Muscle layer of colon (tissue), 2 donors: ENCODE results near the gene DPY19L2.
"Not testable (repeated sequence)": the region's sequence is repeated elsewhere in the genome, so short reads cannot be mapped to it uniquely, and the experiment has no call there.

ENCODE experiments used
- H3K27ac ChIP-seq: one replicate; pipeline ENCODE4 v1.7.0; 2013; ENCODE audit warnings: low read depth, mild to moderate bottlenecking, low read length, moderate library complexity
- H3K27me3 ChIP-seq, 2 donors: one replicate each; pipeline ENCODE4 v1.7.0; 2013; ENCODE audit warnings: low read length in 2 of 2, mild to moderate bottlenecking in 2 of 2; ENCODE audit not compliant: insufficient read depth in 2 of 2, control insufficient read depth in 1 of 2
- H3K36me3 ChIP-seq: one replicate; pipeline ENCODE4 v1.7.0; 2013; ENCODE audit warnings: mild to moderate bottlenecking, low read length; ENCODE audit not compliant: insufficient read depth
- H3K4me1 ChIP-seq: one replicate; pipeline ENCODE4 v1.7.0; 2013; ENCODE audit warnings: mild to moderate bottlenecking, low read length; ENCODE audit not compliant: insufficient read depth
- H3K4me3 ChIP-seq, 2 donors: one replicate each; pipeline ENCODE4 v1.7.0; 2013; ENCODE audit warnings: low read length in 2 of 2, low read depth in 1 of 2, mild to moderate bottlenecking in 1 of 2, moderate library complexity in 1 of 2
- H3K9ac ChIP-seq: one replicate; pipeline ENCODE4 v1.7.0; 2013; ENCODE audit warnings: low read length
- H3K9me3 ChIP-seq: one replicate; pipeline ENCODE4 v1.7.0; 2013; ENCODE audit warnings: mild to moderate bottlenecking, low read length
- donor health status: abdominal sarcoma.
- donor health status: Adenocarcinoma of cecum.

DPY19L2 gene

DNA sequence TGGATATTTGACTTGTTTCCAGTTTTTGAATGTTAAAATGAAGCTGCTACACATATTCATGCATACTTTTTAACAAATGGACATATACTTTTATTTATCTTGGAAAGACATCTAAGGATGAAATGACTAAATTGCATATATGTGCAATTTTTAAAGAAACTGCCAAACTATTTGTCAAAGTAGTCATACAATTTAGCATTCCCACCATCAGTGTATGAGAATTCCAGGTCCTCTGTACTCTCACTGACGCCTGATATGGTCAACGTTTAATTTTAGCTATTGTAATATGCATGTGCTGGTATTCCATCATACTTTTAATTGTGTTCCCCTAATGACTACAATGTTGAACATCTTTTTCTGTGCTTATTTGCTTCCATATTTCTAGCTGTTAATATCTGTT is 22.5 kb upstream of the DPY19L2 start:
- H3K27me3 ChIP-seq, H3K4me1 ChIP-seq, H3K9me3 ChIP-seq, H3K4me3 ChIP-seq, H3K36me3 ChIP-seq, H3K9ac ChIP-seq, H3K27ac ChIP-seq: not testable (repeated sequence)

DNA sequence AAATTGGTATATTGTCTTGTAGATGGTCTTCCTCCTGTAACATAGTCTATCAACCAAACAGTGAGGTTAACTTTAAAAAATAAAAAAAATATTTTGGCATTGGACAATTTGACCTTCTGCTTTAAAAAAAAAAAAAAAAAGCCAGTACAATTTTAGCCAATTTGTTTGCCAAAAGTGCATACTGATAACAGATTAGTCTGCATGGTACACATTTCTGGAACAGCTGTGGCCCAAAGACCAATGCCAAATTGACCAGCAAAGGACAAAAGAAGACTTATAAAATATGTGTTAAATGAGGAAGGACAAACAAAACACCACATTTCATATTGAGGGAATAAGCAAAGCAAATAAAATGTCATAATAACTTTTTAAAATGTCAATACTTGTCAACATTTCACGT is 20.8 kb upstream of the DPY19L2 start:
- H3K4me3 ChIP-seq, H3K36me3 ChIP-seq, H3K9me3 ChIP-seq: not testable (repeated sequence)

DNA sequence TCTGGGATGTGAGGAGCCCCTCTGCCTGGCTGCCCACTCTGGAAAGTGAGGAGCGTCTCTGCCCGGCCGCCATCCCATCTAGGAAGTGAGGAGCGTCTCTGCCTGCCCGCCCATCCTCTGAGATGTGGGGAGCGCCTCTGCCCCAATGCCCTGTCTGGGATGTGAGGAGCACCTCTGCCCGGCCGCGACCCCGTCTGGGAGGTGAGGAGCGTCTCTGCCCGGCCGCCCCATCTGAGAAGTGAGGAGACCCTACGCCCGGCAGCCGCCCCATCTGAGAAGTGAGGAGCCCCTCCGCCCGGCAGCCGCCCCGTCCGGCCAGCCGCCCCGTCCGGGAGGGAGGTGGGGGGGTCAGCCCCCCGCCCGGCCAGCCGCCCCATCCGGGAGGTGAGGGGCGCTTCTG is 18.3 kb upstream of the DPY19L2 start:
- H3K4me1 ChIP-seq, H3K36me3 ChIP-seq, H3K27ac ChIP-seq, H3K4me3 ChIP-seq, H3K27me3 ChIP-seq, H3K9ac ChIP-seq, H3K9me3 ChIP-seq: not testable (repeated sequence)

More for the DNA sequence above, 20.8 kb upstream of the DPY19L2 start:
- not testable (repeated sequence) for H3K27me3 ChIP-seq, H3K9ac ChIP-seq, H3K27ac ChIP-seq, H3K4me1 ChIP-seq

DNA sequence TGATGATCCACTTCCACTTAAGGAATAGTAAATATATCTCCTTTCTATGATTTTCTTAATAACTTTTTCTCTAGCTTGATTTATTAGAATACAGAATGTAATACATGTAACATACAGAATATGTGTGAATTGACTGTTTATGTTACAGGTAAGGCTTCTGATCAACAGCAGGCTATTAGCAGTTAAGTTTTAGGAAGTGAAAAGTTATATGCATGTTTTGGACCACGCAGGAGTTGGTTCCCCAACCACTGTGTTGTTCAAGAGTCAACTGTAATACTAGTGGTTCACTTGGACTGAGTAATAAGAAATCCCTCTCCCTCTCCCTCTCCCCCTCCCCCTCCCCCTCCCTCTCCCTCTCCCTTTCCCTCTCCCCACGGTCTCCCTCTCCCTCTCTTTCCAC is 17.5 kb upstream of the DPY19L2 start:
- H3K27ac ChIP-seq, H3K9ac ChIP-seq, H3K27me3 ChIP-seq, H3K4me3 ChIP-seq, H3K36me3 ChIP-seq, H3K4me1 ChIP-seq, H3K9me3 ChIP-seq: not testable (repeated sequence)

GRCh38 chr12:63682617-63683016 is 14.3 kb upstream of the DPY19L2 start:
- H3K9ac ChIP-seq, H3K27ac ChIP-seq, H3K4me1 ChIP-seq, H3K36me3 ChIP-seq, H3K4me3 ChIP-seq, H3K9me3 ChIP-seq, H3K27me3 ChIP-seq: not testable (repeated sequence)

DNA sequence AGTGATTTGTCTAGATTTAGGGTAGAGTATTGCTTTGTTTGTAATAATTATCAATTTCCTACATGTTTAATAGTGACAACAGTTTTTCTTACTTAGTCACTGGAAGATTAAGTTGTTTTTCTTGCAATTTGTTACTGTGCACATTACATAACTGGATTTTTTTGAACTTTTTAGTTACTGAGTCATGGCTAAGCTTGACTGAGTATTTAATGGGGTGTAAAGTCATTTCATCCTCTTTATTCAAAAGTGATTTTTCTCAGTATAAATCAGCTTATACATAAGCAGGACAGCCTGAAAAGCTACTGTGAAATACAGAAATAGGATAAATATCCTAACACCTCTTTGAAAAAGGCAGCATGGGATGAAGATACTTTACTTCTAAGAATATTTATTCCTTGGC is 12.5 kb upstream of the DPY19L2 start:
- not testable (repeated sequence) for H3K4me3 ChIP-seq, H3K9ac ChIP-seq, H3K27me3 ChIP-seq, H3K4me1 ChIP-seq, H3K36me3 ChIP-seq, H3K9me3 ChIP-seq, H3K27ac ChIP-seq

GRCh38 chr12:63672550-63672949 is 4.3 kb upstream of the DPY19L2 start:
- not testable (repeated sequence) for H3K36me3 ChIP-seq, H3K4me3 ChIP-seq, H3K27ac ChIP-seq, H3K9ac ChIP-seq, H3K4me1 ChIP-seq, H3K9me3 ChIP-seq, H3K27me3 ChIP-seq

DNA sequence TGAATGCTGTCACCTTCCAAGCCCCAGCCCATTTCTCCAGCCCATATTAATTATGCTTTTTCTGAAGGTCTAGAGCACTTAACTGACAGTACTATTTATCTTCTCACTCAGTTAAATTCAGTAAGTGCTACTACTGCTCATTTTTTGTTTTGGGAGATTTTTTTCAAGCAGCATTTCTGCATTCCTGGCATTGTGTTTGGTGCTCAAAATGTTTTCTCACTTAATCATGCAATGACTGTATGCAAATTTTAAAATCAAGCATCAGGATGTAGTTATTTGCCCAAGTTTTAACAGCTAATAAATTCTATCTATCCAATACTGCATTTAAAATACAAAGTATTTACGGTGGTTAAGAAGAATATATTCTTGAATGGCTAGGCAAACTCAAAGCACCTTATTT is 1.6 kb upstream of the DPY19L2 start:
- H3K9ac ChIP-seq, H3K27me3 ChIP-seq, H3K4me3 ChIP-seq, H3K4me1 ChIP-seq, H3K27ac ChIP-seq, H3K36me3 ChIP-seq, H3K9me3 ChIP-seq: not testable (repeated sequence)

GRCh38 chr12:63669427-63669826 is 1.1 kb upstream of the DPY19L2 start:
- not testable (repeated sequence) for H3K27ac ChIP-seq, H3K4me3 ChIP-seq, H3K4me1 ChIP-seq, H3K9me3 ChIP-seq, H3K27me3 ChIP-seq, H3K36me3 ChIP-seq, H3K9ac ChIP-seq

DNA sequence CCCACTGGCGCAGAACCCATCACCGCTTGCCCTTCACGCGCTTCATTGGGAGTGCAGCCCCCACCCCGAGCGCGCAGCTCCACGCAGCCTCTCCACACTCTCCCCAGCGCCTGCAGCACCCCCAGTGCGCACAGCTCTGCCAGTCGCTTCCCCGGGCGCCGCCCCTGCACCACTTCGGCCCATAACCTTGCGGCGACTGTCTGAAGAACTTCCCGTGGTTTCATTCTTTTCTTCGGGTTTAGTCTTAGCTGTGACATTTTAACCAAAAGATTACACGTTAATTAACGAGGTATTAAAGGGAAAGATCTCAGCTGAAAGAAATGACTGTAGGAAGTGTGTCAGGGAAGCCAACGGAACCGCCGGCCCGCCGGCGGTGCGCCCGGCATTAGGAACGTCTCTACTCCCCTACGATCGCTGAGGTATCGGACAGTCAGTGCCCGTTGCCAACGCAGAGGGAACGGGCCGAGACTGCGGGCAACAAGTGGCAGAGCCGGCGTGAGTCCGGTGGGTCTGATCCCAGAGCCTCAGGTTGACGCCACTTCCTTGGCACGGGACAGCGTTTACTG is 590 bp upstream of the DPY19L2 start:
- Histone ChIP-seq H3K27ac (peak overlapping the region; percentile 80), H3K4me3 (peak overlapping the region; percentile 81 to 85)
- H3K36me3 ChIP-seq, H3K9me3 ChIP-seq, H3K27me3 ChIP-seq, H3K9ac ChIP-seq, H3K4me1 ChIP-seq: not testable (repeated sequence)

DNA sequence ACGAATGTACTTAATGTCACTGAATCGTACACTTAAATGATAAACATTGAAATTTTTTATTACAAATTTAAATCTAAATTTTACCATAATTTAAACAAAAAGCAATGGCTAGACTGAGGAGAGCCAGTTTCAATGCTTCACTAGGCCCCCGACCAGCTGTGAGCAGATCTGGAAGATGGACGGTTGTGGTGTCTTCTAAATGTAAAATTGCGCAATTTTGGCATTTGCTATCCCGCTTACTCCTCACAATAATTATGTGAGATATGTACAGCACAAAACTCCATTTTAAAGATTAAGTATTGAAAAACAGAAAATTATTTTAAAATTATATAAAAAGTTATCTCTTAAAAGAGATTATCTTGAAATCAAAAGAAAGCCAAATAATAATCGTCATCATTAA is 5.3 kb downstream of the DPY19L2 start:
- H3K4me1 ChIP-seq, H3K9me3 ChIP-seq, H3K27ac ChIP-seq, H3K4me3 ChIP-seq, H3K9ac ChIP-seq, H3K36me3 ChIP-seq, H3K27me3 ChIP-seq: not testable (repeated sequence)

DNA sequence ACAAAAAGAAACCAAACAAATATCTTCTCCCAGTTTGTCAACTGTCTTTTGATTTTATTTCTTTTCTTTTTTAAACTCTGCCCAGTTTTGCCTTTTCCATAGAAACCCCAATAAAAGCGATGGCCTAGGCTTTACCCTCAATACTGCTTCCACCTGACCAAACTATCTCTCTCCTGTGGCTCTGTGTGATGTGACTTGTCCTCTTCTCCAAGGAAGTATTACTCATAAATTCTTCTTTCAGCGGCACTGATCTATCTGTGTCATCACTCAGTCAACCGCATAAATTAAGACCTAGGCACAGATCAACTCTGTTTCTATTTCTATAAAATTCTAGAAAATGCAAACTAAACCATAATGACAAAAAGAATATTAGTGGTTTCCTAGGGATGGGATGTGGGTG is 9.8 kb downstream of the DPY19L2 start:
- not testable (repeated sequence) for H3K27me3 ChIP-seq, H3K27ac ChIP-seq, H3K4me1 ChIP-seq, H3K9ac ChIP-seq, H3K4me3 ChIP-seq, H3K36me3 ChIP-seq, H3K9me3 ChIP-seq

DNA sequence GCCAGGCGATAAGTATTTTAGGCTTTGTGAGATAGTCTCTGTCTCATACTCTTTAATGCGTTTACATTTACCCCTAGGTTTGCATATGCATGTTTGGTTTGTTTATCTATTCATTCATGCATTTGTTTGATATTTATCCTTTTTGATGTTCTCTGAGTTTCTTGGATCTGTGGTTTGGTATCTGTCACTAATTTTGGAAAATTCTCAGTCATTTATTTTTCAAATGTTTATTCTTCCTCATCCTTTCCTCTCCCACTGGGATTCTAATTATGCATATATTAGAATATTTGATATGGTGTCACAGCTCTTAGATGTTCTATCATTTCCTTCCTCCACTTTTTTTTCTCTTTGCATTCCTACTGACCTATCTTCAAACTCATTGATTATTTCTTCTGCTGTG is 11.9 kb downstream of the DPY19L2 start:
- not testable (repeated sequence) for H3K27me3 ChIP-seq, H3K4me1 ChIP-seq, H3K9me3 ChIP-seq, H3K4me3 ChIP-seq, H3K9ac ChIP-seq, H3K36me3 ChIP-seq, H3K27ac ChIP-seq
